SH-SY5Y (cell line): ENCODE results near the gene ARFGAP3.

Experiments used
- GATA2 ChIP-seq: IDR thresholded peaks from 2 replicates; pipeline ENCODE4 v1.6.1; 2011; ENCODE audit warnings: mild to moderate bottlenecking, low read depth, low read length
- GATA3 ChIP-seq: IDR thresholded peaks from 2 replicates; pipeline ENCODE4 v1.6.1; 2011; ENCODE audit warnings: low read depth, mild to moderate bottlenecking, low read length, moderate library complexity

GRCh38 chr22:42873356-42873755, 16.3 kb upstream of the ARFGAP3 start:
- TF ChIP-seq GATA3: no peak
- TF ChIP-seq GATA2: no peak
